ENCODE results near the gene GALNT12. TPM values are rescaled to one million over a fixed set of nuclear protein-coding genes. Genes with fewer than 3 reads are reported as not detected.

Gene GALNT12
- total RNA-seq, 1 donor from 2014 or later, result 10.3 TPM

DNA sequence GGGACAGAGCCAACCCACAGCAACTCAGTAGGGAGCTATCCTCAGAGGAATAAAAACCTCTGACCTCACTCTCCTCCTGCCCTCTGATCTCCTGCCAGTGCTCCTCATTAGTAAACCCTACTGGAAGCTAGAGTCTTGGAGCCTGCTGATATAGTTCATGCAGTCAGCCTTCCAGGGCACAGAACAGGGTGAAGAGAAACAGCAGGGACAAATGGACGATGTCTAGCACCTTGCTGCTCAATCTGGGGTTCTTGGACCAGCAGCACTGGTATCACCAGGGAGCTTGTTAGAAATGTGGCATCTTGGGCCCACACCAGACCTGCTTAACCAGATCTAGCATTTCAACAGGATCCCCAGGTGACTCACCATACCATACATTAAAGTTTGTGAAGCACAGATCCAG, 5.5 kb upstream of the GALNT12 start:
- Mint-ChIP-seq H3K9me3 (peaks cover 13% of the 10 kb centered on the region), H3K27me3 (ENCODE audit: low read depth) (peaks cover 15% of the 10 kb centered on the region), H3K4me1 (peaks cover 26% of the 10 kb centered on the region), H3K27ac (no peak overlapping the region), H3K4me3 (no peak overlapping the region), H3K36me3 (peaks cover 6% of the 10 kb centered on the region)
- DNase-seq (ENCODE audit: low spot score in 2 of 2, unreplicated experiment in 2 of 2), result no peak
- TF ChIP-seq, protein P1, sequence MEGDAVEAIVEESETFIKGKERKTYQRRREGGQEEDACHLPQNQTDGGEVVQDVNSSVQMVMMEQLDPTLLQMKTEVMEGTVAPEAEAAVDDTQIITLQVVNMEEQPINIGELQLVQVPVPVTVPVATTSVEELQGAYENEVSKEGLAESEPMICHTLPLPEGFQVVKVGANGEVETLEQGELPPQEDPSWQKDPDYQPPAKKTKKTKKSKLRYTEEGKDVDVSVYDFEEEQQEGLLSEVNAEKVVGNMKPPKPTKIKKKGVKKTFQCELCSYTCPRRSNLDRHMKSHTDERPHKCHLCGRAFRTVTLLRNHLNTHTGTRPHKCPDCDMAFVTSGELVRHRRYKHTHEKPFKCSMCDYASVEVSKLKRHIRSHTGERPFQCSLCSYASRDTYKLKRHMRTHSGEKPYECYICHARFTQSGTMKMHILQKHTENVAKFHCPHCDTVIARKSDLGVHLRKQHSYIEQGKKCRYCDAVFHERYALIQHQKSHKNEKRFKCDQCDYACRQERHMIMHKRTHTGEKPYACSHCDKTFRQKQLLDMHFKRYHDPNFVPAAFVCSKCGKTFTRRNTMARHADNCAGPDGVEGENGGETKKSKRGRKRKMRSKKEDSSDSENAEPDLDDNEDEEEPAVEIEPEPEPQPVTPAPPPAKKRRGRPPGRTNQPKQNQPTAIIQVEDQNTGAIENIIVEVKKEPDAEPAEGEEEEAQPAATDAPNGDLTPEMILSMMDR (IDR thresholded peaks at IDR 0.05; ENCODE audit: unreplicated experiment), result no peak

- DNase-seq (ENCODE audit: low spot score in 2 of 2, unreplicated experiment in 2 of 2), result no peak
- Mint-ChIP-seq H3K4me3 (no peak overlapping the region), H3K9me3 (peaks cover under 1% of the 10 kb centered on the region), H3K27ac (no peak overlapping the region), H3K36me3 (no peaks in the 10 kb centered on the region), H3K4me1 (peaks cover 42% of the 10 kb centered on the region), H3K27me3 (ENCODE audit: low read depth) (peaks cover 21% of the 10 kb centered on the region)
- TF ChIP-seq, protein P1 (IDR thresholded peaks at IDR 0.05; ENCODE audit: unreplicated experiment), result no peak
Measured at GRCh38 chr9:98804083-98804482, 3.4 kb upstream of the GALNT12 start.

DNA sequence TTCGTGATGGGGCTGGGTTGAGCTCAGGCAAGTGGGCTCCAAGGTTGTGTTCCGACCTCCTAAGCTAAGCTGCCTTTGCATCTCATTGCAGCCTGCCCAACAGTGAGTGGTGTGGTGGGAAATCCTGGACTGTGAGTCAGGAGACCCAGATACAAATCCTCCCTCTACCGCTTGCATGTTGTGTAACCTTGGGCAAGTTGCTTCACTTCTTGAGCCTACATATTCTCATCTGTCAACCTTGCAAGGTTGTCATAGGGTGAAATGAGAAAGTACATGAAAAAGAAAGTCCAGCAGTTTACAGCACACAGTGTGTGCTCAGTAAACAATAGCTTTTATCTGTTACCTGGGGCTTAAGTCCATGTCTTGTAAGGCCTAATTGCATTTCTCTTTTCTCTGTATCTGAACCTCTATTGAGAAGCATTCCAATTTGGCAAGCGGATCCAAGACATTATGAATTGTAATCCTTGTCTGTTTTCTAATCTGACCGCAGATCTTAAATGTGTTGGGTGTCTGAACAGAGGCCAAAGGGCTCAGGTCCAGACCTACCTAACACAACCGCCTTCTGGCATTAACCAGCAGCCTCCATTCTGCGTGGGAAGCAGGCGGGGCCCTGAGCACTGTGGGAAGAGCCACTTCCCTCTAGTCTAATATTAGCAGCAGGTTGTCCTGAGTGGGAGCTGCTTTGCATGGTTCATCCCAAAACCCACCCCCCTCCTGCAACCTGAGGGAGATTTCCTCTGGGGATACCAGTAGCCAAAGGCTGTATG, 1.8 kb upstream of the GALNT12 start:
- Mint-ChIP-seq H3K4me3 (no peak overlapping the region), H3K27ac (no peak overlapping the region), H3K9me3 (no peaks in the 10 kb centered on the region), H3K36me3 (no peaks in the 10 kb centered on the region), H3K4me1 (peaks cover 57% of the 10 kb centered on the region), H3K27me3 (ENCODE audit: low read depth) (peaks cover 21% of the 10 kb centered on the region)
- no peak for DNase-seq (ENCODE audit: low spot score in 2 of 2, unreplicated experiment in 2 of 2)
- TF ChIP-seq, protein P1 (IDR thresholded peaks at IDR 0.05; ENCODE audit: unreplicated experiment), result no peak

DNA sequence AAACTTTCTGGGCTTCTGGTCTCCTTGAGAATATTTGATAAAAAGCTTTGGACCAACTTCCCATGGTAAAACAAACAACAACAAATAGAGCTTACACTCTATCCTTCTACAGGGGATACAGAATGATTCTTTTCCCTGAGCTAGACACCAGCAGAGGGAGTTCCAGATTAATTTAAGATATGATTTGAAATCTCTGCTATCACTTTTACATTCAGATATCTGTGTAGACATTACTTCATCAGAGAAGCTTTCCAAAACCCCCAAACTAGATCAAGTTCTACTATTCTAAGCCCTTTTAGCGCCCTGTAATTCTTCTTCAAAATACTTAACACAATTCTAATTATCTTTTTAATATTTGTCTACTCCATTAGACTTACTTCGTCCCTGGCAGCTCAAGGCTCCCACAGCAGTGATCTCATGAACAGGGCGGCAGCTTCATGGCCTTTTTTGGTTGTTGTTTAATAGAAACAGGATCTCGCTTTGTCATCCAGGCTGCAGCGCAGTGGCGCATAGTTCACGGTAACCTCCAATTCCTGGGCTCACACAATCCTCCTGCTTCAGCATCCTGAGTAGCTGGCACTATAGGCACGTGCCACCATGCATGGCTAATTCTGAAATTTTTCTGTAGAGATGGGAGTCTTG, 955 bp upstream of the GALNT12 start:
- Mint-ChIP-seq H3K27me3 (ENCODE audit: low read depth) (peaks cover 21% of the 10 kb centered on the region), H3K4me1 (peaks cover 64% of the 10 kb centered on the region), H3K4me3 (peak overlapping the region; percentile 77)

GRCh38 chr9:98807814-98808195, 335 bp downstream of the GALNT12 start:
- Mint-ChIP-seq H3K36me3 (peaks cover 4% of the 10 kb centered on the region), H3K4me1 (peaks cover 64% of the 10 kb centered on the region), H3K9me3 (peaks cover 3% of the 10 kb centered on the region), H3K27ac (no peak overlapping the region), H3K27me3 (ENCODE audit: low read depth) (peaks cover 21% of the 10 kb centered on the region), H3K4me3 (peak overlapping the region; percentile 76)
- DNase-seq (ENCODE audit: low spot score in 2 of 2, unreplicated experiment in 2 of 2), result no peak
- TF ChIP-seq, protein P1 (IDR thresholded peaks at IDR 0.05; ENCODE audit: unreplicated experiment), result no peak

More for the DNA sequence above, 955 bp upstream of the GALNT12 start:
- Mint-ChIP-seq H3K36me3 (peaks cover 4% of the 10 kb centered on the region), H3K27ac (no peak overlapping the region), H3K9me3 (no peaks in the 10 kb centered on the region)
- DNase-seq (ENCODE audit: low spot score in 2 of 2, unreplicated experiment in 2 of 2), result no peak
- TF ChIP-seq, protein P1 (IDR thresholded peaks at IDR 0.05; ENCODE audit: unreplicated experiment), result no peak

Measured in mesothelial cell of epicardium (in vitro differentiated cells).